GM04503 (cell line): ENCODE measurements around the gene PRIM1.
"Not testable (repeated sequence)": the region's sequence is repeated elsewhere in the genome, so short reads cannot be mapped to it uniquely, and the experiment has no call there.

Experiments
- DNase-seq: peaks from one replicate; pipeline ENCODE4 v3.0.0-alpha.2; 2012; ENCODE audit warnings: low read depth

Gene PRIM1

GRCh38 chr12:56760460-56760859, 8.3 kb upstream of the PRIM1 start:
- no peak for DNase-seq

DNA sequence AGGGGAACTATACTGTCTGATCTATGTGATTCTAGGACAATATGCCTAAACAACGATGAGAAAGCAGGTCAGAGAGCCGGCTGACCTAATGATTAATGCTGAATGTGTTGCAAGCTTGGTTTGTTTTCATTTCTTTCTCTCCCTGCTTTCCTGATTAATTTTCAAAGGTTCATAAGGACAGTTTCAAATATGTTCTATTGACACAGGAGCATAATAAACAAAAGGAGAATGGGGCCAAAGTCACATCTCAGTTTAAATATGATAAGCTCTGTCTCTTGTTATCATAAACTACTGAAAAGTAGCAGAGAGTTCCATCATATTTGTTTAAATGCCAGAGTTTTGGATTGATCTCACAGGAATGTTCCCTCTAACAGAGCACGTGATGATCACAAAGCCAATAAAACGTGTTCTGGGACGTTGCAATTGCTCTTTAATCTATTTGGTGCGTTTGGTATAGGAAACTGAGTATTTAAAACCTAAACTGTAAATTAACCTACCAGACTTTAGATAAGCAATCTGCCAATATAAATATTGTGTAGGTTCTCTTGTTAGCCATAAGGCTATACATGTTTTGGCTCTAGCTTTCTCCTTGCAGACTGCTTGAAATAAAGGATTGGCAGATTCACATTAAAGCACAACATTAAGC, 7.3 kb upstream of the PRIM1 start:
- DNase-seq, result no peak

DNA sequence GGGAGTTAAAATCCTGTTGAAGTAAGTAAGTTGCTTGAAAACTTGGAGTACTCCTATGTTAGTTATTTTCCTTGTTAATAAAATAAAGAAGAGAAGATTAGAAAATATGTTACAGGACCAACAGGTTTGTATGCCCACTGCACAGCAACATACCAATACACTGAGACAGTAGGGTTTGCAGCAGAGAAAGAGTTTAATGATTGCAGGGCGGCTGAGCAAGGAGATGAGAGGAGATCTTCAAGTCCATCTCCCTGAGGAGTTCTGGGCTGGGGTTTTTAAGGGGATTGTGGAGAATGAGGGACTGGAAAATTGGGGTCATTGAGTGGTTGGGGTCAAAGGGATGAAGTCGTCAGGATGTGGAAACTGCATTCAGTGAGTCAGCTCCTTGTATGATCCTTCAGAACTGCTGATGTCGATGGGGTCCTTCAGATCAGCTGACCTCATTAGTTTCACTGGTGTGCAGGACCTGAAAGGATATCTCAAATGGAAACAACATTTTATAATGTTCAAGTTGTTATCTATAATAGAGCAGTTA, 6.7 kb upstream of the PRIM1 start:
- DNase-seq, result no peak

GRCh38 chr12:56757971-56758370, 5.8 kb upstream of the PRIM1 start:
- not testable (repeated sequence) for DNase-seq

- no peak for DNase-seq
Observed at GRCh38 chr12:56753566-56753965, 1.4 kb upstream of the PRIM1 start.

- DNase-seq, result not testable (repeated sequence)
Observed at GRCh38 chr12:56750596-56750995, 1.5 kb downstream of the PRIM1 start.

DNA sequence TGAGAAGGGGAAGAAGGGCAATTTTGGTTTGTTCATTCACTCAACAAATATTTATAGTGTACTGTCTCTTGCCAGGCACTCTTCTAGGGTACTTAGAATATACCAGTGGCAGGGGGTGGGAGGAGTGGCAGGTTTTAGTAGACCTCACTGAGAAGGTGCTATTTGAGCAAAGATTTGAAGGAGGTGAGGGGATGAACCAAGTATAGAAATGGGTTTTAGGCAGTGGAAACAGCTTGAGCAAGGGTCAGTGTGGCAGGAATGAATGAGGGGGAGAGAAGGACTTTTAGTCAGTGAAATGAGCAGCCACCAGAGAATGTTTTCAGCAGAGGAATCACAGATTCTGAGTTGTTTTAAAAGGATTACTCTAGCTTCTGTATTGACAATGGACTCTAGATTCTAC, 2.3 kb downstream of the PRIM1 start:
- DNase-seq, result no peak

- DNase-seq, result no peak
Observed at GRCh38 chr12:56749359-56749758, 2.8 kb downstream of the PRIM1 start.

DNA sequence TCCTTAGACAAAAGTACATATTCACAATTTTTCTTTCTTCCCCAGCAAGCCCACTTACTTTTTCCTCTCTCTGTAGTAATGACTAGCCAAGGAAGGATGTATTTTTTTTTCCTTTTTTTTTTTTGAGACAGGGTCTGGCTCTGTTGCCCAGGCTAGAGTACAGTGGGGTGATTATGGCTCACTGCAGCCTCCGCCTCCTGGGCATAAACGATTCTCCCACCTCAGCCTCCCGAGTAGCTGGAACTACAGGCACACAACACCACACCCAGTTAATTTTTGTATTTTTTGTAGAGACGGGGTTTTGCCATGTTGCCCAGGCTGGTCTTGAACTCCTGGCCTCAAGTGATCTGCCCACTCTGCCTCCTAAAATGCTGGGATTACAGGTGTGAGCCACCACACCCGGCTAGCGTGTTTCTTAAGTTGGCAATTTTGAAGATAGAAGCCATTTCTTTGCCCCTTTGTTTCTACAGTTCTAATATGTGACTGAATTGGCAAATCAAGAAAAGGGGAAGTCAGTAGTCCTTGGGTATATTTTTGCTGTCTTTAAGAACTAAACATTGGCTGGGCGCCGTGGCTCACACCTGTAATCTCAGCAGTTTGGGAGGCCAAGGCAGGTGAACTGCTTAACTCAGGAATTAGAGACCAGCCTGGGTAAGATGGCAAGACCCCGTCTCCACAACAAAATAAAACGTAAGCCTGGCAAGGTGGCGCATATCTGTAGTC, 23.8 kb downstream of the PRIM1 start:
- DNase-seq, result no peak

- not testable (repeated sequence) for DNase-seq
Observed at GRCh38 chr12:56726196-56726675, 25.9 kb downstream of the PRIM1 start.

GRCh38 chr12:56725723-56726102, 26.4 kb downstream of the PRIM1 start:
- no peak for DNase-seq

DNA sequence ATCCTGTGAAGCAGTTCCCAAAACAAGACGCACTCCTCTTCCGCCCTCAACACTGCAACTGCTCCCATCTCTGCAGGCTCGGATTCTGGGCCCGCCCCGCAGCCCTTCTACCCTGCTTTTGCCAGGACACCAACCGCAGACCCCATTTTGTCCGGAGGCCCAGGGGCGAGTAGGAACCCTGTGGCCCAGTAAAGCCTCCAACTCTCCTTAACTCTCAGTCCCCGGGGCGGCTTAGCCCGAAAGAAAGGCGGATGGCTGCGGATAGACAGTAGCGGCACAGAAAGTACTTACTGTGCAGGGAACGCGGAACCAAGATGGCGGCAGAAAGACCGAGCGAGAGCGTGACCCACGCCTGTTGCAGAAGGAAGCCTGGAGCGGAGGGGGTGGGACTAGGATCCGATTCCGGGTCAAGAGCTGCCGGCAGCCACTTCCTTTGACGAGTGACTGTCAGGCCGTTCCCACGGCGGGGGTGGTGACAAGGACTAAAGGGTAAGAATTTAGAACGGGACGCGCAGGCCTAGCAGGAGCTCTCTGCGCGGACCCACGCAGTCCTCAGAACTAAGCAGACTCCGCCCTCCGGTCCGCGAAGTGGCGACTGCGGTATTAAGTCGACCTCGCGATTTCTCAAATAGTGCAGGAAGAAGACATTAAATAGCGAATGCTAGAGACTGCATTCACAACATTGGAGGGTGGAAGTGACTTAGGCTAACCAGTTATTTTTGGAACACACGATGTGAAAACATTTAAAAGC, 27.0 kb downstream of the PRIM1 start, which contains the start of gene NACA:
TSS of gene NACA (minus strand) at position 328 of the 751 bp plus-strand sequence. CDS start 778 bp downstream, outside the sequence.
- peak; percentile 92 for DNase-seq

DNA sequence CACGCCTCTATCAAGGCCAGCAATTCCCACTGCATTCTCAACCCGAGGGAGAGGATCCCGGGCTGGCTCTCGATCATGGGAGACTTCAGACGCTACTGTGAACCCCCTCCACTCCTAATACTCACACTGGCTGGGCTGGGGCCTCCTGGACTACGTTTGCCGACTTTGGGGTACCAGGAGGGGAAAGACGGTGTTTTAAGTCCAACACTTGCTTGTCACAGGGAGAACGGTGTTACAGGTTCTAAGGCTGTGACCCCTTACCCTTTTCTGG, 27.5 kb downstream of the PRIM1 start:
- DNase-seq, result no peak

DNA sequence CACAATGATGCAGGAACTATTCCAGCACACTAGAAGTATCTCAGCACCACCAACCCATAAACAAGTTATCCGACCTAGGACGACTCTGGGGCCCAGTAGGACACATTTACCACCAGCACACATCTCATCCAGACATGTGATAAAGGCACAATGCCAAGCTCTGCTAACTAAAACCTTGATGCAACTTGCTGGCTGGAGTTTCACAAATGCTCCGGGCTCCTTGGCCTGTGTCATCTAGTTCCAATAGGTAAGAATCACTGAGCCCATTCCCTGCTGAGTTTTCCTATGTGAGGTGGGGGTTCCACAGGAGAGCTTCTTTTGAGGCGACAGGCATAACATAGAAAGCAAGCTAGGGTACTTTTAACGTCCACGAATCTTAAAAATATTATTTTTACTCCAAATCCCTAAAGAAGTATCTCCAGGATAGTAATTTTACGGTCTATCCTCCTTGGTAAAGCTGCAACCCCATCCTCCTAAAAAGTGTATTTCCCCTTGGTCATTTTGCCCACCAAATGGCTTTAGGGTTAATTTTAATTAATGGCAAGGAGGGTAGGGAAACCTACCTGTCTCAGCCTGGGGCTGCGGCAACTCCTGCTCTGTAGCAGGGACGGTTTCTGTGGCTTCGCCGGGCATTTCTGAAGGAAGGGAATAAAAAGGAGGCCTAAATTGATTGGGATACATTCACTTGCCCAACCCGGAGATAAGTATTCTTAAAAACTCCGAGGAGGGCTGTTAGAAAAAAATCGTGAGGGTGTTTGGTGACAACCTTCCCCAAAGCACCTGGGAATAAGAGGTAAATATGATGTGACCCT, 28.0 kb downstream of the PRIM1 start:
- DNase-seq, result peak; percentile 70

DNA sequence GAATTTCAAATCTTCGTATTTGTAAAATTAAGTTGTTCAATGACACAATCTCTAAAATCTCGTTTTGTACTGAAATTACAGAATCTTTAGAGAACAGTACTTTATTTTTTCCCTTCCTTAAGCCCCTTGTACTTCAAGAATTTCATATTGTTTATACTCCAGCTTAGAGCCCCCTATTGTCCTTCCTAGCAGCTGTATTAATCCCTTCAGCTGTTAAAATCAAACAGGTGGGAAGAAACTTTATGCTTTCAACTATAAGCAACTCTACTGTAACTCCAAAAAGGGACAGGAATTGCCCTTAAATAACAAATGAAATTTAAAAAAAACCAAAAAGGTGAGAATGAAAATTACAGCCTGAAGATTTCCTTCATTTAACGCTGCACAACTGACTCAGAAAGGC, 28.8 kb downstream of the PRIM1 start:
- no peak for DNase-seq

- DNase-seq, result no peak
Observed at GRCh38 chr12:56722832-56723231, 29.3 kb downstream of the PRIM1 start.

- no peak for DNase-seq
Observed at GRCh38 chr12:56721721-56722120, 30.4 kb downstream of the PRIM1 start.

- no peak for DNase-seq
Observed at GRCh38 chr12:56721216-56721615, 30.9 kb downstream of the PRIM1 start.

- no peak for DNase-seq
Observed at GRCh38 chr12:56720731-56721151, 31.4 kb downstream of the PRIM1 start.

DNA sequence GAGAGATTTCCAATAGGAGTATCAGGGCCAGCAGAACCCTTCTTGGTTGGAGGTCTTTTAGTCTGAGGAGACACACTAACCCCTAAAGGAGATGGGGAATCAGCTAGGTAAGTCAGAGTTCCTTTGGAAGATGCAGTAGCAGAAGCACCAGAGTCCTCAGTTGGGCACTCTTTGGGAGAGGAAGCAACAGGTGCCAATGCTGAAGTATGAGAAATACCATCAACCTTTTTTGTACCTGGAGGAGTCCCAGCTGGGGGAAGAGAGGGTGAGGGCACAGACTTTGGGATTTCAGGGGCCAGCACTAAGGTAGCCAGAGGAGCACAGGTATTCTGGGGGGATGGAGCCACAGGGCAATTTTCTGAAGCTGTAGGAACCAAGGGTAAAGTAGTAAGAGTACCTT, 33.1 kb downstream of the PRIM1 start:
- no peak for DNase-seq

DNA sequence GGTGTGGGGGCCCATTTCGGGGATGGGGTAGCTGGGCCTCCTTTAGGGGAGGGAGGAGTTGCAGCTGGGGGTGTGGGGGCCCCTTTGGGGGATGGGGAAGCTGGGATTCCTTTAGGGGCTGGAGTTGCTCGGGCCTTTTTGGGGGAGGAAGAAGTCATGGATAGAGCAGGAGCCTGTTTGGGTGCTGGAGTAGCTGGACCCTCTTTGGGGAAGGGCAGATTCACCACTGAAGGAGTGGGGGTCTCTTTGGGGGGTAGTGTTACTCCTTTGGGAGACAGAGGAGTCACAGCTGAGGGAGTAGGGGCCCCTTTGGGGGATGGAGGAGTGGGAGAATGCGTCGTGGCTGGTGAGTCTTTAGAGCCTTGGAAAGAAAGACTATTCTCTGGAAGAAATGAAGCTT, 33.5 kb downstream of the PRIM1 start:
- DNase-seq, result no peak

GRCh38 chr12:56718149-56718548, 34.0 kb downstream of the PRIM1 start:
- no peak for DNase-seq
